Retinal pigment epithelial cell (primary cell): ENCODE results near the gene CDK10.
"Not testable (repeated sequence)": the region's sequence is repeated elsewhere in the genome, so short reads cannot be mapped to it uniquely, and the experiment has no call there.

ENCODE experiments used
- DNase-seq: peaks from one replicate; pipeline ENCODE4 v3.0.0-alpha.2; 2010; ENCODE audit warnings: low read depth
- H3K4me3 ChIP-seq: 2 replicates; pipeline ENCODE4 v1.5.1; 2011; ENCODE audit warnings: mild to moderate bottlenecking, low read length, control low read depth, moderate library complexity
- TF ChIP-seq, protein P1 (sequence below): conservative IDR thresholded peaks from 2 replicates; pipeline ENCODE4 v1.5.1; 2011; ENCODE audit warnings: low read depth, low read length, control low read depth, inconsistent platforms

The CDK10 gene

GRCh38 chr16:89668790-89669158 is 17.7 kb upstream of the CDK10 start:
- H3K4me3 ChIP-seq, result no peak overlapping the region
- TF ChIP-seq, protein P1, sequence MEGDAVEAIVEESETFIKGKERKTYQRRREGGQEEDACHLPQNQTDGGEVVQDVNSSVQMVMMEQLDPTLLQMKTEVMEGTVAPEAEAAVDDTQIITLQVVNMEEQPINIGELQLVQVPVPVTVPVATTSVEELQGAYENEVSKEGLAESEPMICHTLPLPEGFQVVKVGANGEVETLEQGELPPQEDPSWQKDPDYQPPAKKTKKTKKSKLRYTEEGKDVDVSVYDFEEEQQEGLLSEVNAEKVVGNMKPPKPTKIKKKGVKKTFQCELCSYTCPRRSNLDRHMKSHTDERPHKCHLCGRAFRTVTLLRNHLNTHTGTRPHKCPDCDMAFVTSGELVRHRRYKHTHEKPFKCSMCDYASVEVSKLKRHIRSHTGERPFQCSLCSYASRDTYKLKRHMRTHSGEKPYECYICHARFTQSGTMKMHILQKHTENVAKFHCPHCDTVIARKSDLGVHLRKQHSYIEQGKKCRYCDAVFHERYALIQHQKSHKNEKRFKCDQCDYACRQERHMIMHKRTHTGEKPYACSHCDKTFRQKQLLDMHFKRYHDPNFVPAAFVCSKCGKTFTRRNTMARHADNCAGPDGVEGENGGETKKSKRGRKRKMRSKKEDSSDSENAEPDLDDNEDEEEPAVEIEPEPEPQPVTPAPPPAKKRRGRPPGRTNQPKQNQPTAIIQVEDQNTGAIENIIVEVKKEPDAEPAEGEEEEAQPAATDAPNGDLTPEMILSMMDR, result no peak
- no peak for DNase-seq

- DNase-seq, result no peak
- H3K4me3 ChIP-seq, result no peak overlapping the region
- TF ChIP-seq, protein P1, result no peak
Observed at GRCh38 chr16:89669755-89670154, 16.7 kb upstream of the CDK10 start.

GRCh38 chr16:89670496-89671431 is 15.7 kb upstream of the CDK10 start:
- no peak for DNase-seq
- no peak overlapping the region for H3K4me3 ChIP-seq
- TF ChIP-seq, protein P1, result no peak

DNA sequence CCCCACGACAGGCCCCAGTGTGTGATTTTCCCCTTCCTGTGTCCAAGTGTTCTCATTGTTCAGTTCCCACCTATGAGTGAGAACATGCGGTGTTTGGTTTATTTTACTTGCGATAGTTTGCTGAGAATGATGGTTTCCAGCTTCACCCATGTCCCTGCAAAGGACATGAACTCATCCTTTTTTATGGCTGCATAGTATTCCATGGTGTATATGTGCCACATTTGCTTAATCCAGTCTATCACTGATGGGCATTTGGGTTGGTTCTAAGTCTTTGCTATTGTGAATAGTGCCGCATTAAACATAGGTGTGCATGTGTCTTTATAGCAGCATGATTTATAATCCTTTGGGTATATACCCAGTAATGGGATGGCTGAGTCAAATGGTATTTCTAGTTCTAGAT is 14.9 kb upstream of the CDK10 start:
- DNase-seq, H3K4me3 ChIP-seq: not testable (repeated sequence)

- TF ChIP-seq, protein P1, result no peak
- no peak for DNase-seq
- H3K4me3 ChIP-seq, result no peak overlapping the region
Observed at GRCh38 chr16:89672177-89672941, 14.1 kb upstream of the CDK10 start.

DNA sequence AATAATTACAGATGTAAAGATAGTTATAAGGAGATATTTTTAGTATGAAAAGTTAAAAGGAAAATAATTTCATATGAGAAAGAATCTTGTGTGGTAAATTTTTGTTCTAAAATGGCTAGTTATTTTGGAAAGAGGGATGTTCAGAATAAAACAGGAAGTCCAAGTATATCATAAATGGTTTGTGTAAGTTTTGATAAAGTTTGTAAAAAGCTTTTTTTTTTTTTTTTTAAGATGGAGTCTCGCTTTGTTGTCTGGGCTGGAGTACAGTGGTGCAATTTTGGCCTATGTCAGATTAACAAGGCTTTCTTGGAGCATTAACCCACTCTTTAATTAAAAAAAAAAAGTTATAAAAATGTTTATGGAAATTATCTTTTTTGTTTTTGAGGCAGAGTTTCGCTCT is 8.2 kb upstream of the CDK10 start:
- no peak overlapping the region for H3K4me3 ChIP-seq
- TF ChIP-seq, protein P1, result no peak
- DNase-seq, result no peak

GRCh38 chr16:89685916-89686315 is 573 bp upstream of the CDK10 start:
- no peak for DNase-seq
- TF ChIP-seq, protein P1, result no peak
- H3K4me3 ChIP-seq, result no peak overlapping the region
